NB4 (cell line): ENCODE measurements around the gene PDE4A.
"Not testable (repeated sequence)": the region's sequence is repeated elsewhere in the genome, so short reads cannot be mapped to it uniquely, and the experiment has no call there.

ENCODE experiments used
- DNase-seq: peaks from one replicate; pipeline ENCODE4 v3.0.0; 2010; ENCODE audit warnings: low read depth
- H3K4me3 ChIP-seq: one replicate; pipeline ENCODE4 v1.5.1; 2011; ENCODE audit warnings: mild to moderate bottlenecking, low read depth, low read length, moderate library complexity
- MYC ChIP-seq: IDR thresholded peaks from 2 replicates; pipeline ENCODE4 v1.6.1; 2011; ENCODE audit warnings: low read depth, low read length
- POLR2A ChIP-seq: IDR thresholded peaks from 2 replicates; pipeline ENCODE4 v1.6.1; 2011; ENCODE audit warnings: mild to moderate bottlenecking; ENCODE audit not compliant: insufficient read length; ENCODE audit errors: extremely low read depth
- TF ChIP-seq, protein P1 (sequence below): IDR thresholded peaks from one replicate; pipeline ENCODE4 v1.5.1; 2012; ENCODE audit warnings: low read depth, low read length
- TF ChIP-seq, protein P2 (sequence below): IDR thresholded peaks from 2 replicates; pipeline ENCODE4 v1.6.1; 2011; ENCODE audit warnings: low read depth, low read length

The PDE4A gene

DNA sequence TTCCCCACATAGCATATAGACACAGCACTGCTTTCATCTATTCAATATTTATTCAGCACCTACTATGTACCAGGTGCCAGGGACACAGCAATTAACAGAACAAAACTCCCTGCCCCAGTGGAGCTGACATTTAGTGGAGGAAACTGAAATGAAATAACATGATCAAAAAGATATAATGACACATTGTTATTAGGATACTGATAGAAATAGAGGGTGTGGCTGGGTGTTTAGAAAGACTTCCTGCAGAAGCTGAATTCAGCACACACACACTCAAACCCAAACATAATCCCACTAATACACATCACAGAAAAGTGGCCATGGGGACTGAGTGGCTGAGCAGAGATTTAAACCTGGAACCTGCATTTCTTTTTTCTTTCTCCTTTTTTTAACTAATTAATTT, 13.2 kb upstream of the PDE4A start:
- TF ChIP-seq POLR2A (no peak), MYC (no peak)
- TF ChIP-seq, protein P1, sequence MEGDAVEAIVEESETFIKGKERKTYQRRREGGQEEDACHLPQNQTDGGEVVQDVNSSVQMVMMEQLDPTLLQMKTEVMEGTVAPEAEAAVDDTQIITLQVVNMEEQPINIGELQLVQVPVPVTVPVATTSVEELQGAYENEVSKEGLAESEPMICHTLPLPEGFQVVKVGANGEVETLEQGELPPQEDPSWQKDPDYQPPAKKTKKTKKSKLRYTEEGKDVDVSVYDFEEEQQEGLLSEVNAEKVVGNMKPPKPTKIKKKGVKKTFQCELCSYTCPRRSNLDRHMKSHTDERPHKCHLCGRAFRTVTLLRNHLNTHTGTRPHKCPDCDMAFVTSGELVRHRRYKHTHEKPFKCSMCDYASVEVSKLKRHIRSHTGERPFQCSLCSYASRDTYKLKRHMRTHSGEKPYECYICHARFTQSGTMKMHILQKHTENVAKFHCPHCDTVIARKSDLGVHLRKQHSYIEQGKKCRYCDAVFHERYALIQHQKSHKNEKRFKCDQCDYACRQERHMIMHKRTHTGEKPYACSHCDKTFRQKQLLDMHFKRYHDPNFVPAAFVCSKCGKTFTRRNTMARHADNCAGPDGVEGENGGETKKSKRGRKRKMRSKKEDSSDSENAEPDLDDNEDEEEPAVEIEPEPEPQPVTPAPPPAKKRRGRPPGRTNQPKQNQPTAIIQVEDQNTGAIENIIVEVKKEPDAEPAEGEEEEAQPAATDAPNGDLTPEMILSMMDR: no peak
- TF ChIP-seq, protein P2, sequence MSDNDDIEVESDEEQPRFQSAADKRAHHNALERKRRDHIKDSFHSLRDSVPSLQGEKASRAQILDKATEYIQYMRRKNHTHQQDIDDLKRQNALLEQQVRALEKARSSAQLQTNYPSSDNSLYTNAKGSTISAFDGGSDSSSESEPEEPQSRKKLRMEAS: no peak
- DNase-seq: no peak
- no peak overlapping the region for H3K4me3 ChIP-seq

DNA sequence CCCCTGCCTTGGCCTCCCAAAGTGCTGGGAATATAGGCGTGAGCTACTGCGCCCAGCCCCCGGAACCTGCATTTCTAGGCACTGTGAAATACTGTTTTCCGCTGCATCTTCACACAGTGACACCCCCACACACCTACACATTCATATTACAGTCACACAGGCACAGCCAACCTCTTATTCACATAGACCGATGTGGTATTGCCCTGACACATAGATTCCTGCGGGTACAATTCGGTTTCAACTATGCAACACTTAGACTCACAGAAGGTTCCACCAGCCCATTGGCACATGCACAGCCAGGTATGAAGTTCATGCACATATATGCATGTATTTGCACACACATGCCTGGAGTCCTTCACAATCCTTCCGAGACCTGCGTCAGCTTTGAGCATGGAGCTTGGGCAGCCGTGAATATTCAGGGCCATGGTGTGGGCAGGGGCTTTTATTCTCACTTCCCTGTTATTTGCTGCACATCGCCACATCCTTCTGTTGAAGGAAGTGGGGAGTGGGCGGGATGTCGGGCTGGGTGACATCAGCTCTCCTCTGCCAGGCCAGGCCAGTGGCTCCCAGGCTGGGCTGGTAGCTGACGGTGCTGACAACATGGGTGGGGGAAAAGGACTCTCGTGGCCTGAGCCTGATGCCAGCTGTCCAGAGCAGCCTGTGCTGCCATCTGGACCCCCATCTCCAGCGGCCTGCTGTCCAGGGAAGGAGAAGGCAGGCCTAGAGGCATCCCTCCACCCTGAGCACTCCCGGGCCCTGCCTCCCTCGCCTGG, 11.6 kb upstream of the PDE4A start:
- peak overlapping the region; percentile 57 for H3K4me3 ChIP-seq
- peak; percentile 81 for TF ChIP-seq POLR2A
- TF ChIP-seq, protein P1: no peak
- TF ChIP-seq MYC: 0 out of 2 replicates have a peak, but pooled peaks have one; percentile 63
- TF ChIP-seq, protein P2: no peak; the same call in none of the 2 replicates
- DNase-seq: peak; percentile 97

DNA sequence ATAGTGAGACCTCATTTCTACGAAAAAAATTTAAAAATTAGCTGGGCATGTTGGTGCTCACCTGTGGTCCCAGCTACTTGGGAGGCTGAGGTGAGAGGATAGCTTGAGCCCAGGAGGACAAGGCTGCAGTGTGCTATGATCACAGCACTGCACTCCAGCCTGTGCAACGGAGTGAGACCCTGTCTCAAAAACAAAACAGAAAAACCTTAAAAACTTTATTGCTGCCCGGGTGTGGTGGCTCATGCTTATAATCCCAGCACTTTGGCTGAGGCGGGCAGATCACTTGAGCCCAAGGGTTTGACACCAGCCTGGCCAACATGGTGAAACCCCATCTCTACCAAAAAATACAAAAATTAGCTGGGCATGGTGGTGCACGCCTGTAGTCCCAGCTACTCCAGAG, 9.1 kb upstream of the PDE4A start:
- not testable (repeated sequence) for DNase-seq, H3K4me3 ChIP-seq

DNA sequence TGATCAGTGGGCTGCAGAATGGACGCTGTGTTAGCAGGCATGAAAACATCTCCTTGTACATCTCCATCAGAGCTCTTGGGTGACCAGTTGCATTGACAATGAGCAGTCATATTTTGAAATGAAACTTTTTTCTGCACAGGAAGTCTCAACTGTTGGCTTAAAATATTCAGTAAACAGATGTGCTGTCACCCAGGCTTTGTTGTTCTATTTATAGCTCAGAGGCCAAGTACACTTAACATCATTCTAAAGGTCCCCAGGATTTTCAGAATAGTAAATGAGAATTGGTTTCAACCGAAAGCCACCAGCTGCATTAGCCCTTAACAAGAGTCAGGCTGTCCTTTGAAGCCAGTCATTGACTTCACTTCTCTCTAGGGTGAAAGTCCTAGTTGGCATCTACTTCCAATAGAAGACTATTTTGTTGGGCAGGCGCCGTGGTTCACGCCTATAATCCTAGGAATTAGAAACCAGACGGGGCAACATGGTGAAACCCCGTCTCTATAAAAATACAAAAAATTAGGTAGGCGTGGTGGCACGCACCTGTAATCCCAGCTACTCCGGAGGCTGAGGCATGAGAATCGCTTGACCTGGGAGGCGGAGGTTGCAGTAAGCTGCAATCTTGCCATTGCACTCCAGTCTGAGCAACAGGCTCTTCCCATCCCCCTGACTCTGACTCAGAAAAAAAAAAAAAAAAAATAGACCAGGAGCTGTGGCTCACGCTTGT, 7.9 kb upstream of the PDE4A start:
- peak; percentile 81 for DNase-seq
- TF ChIP-seq MYC: no peak
- no peak overlapping the region for H3K4me3 ChIP-seq

DNA sequence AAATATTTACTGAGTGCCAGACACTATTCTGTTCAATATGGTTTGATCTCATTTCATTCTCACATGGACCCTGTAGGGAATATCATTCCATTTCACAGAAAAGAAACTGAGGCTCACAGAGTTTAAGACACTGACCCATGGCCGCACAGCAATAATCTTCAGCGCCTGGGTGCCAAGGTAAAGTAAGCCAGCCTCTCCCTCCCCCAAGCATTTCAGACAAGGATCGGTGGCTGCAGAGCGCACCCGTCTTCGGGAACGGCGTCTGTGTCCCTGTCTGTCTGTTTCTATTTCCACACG, 4.3 kb upstream of the PDE4A start:
- no peak for DNase-seq
- peak overlapping the region; percentile 66 for H3K4me3 ChIP-seq
- TF ChIP-seq MYC (no peak), POLR2A (no peak)
- TF ChIP-seq, protein P1: no peak
- TF ChIP-seq, protein P2: no peak

DNA sequence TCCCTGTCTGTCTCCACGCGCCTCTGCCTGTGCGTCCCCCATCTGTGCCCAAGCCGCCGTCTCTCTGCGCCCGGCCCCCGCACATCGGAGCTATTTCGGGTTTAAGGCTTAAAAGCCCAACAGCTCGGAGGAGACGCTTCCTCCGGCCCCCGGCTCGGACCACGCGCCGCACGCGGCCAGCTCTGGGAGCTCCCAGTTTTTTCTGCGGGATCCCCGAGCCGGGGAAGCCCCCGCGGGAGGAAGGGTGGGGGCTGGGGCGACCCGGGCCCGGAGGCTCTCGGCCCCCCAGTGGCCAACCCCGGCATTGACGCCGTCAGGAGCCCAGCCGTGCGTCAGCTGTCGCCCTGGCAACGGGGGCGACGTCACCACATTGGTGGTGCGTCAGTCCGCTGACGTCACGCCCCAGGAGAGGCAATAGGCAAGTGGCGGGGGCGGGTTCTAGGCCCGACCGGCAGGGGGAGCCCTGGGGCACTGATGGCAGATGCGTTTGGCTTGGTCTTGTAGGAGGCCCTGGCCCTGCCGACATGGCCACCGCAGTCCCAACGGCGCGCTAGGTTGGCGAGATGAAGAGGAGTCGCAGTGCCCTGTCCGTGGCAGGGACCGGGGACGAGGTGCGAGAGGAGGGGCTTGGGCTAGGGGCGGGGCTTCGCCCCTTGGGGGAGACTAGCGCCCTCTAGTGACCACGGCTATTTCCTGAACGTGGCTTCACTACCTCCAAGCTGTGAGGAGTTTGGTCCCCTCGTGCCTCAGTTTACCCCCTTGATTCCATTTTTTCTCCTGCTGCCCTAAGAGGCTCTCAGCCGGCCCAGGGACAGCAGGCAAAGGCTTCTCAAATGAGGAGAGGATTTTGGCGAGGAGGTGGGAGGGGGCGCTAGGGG, 3.7 kb upstream of the PDE4A start:
- peak overlapping the region; percentile 66 for H3K4me3 ChIP-seq
- no peak for TF ChIP-seq MYC
- TF ChIP-seq, protein P1: peak; percentile 98
- peak; percentile 99 for DNase-seq
